K562 (cell line): ENCODE results near the gene PTPN20. TPM values are rescaled to one million over a fixed set of nuclear protein-coding genes. Genes with fewer than 3 reads are reported as not detected.
A peak's percentile ranks its signal among the peaks of the same experiment; 100 is the strongest.

Experiments
- ATAC-seq: fragments of 200-7000 bp; cut with Tn5 transposase; 3 replicates; pipeline ENCODE4 v1.9.1; 2020; ENCODE audit warnings: moderate library complexity
- BruUV-seq: library from RNA; stranded (reverse); fragments of 400-500 nt; replicated peaks from 2 replicates; lab custom pipeline; 2021; lab: Mats Ljungman, UMichigan
- CTCF ChIA-PET: fragments of 300-600 bp; formaldehyde crosslinking; extraction: SDS; loops from one replicate; lab custom pipeline; 2021; ENCODE audit warnings: low intra/inter-chr PET ratio; lab: Yijun Ruan, JAX
- POLR2A ChIA-PET: fragments of 300-600, 350-650 bp; sonication (Branson Sonifier 250); formaldehyde crosslinking; extraction: SDS; loops from one replicate; lab custom pipeline; 2021; ENCODE audit warnings: antibody characterized with exemption, inconsistent platforms; lab: Yijun Ruan, JAX
- DNase-seq, 4 experiments: peaks; one replicate each; pipeline versions ENCODE4 v3.0.0 to v3.0.0-alpha.2; 2011 to 2018; ENCODE audit warnings: low spot score in 3 of 4, mixed read lengths in 3 of 4; ENCODE audit errors: extremely low read depth in 1 of 4
- FAIRE-seq: peaks from 2 replicates; lab custom pipeline; 2011; peaks lifted over from hg19 to GRCh38; lab: Jason Lieb, UNC
- H2AFZ ChIP-seq: 2 replicates; pipeline ENCODE4 v1.6.0; 2011; ENCODE audit warnings: low read depth, low read length, control low read depth, inconsistent platforms
- H3K27ac ChIP-seq: fragments of 200-600 bp; 3 replicates; pipeline ENCODE4 v1.8.0; 2011; ENCODE audit warnings: low read depth, mild to moderate bottlenecking, control low read depth, inconsistent platforms, low read length, moderate library complexity, mixed read lengths; ENCODE audit errors: extremely low read depth
- H3K27me3 ChIP-seq, 2 experiments: fragments of 300-600 bp in 1 of 2; 2 replicates in 1 of 2; 3 replicates in 1 of 2; pipeline versions ENCODE4 v1.6.0 to v1.8.0; 2011; ENCODE audit warnings: inconsistent platforms in 2 of 2, low read length in 2 of 2, mild to moderate bottlenecking in 1 of 2, mixed read lengths in 1 of 2, moderate library complexity in 1 of 2; ENCODE audit not compliant: control insufficient read depth in 2 of 2, insufficient read depth in 2 of 2
- H3K36me3 ChIP-seq: fragments of 300-600 bp; 3 replicates; pipeline ENCODE4 v1.8.0; 2011; ENCODE audit warnings: mild to moderate bottlenecking, low read length, inconsistent platforms; ENCODE audit not compliant: control insufficient read depth, insufficient read depth
- H3K4me1 ChIP-seq, 2 experiments: fragments of 200-600 bp in 1 of 2; replicated peaks in 1 of 2; 2 replicates in 1 of 2; 3 replicates in 1 of 2; pipeline versions ENCODE4 v1.5.1 to v1.8.0; 2011; ENCODE audit warnings: inconsistent platforms in 2 of 2, low read length in 2 of 2, mild to moderate bottlenecking in 1 of 2, mixed read lengths in 1 of 2, moderate library complexity in 1 of 2; ENCODE audit not compliant: control insufficient read depth in 2 of 2, insufficient read depth in 2 of 2
- H3K4me2 ChIP-seq: 2 replicates; pipeline ENCODE4 v1.6.1; 2011; ENCODE audit warnings: low read length, control low read depth, inconsistent platforms, mixed read lengths; ENCODE audit not compliant: insufficient read depth
- H3K4me3 ChIP-seq: fragments of 200-600 bp; sonication (generic), shearing (Covaris generic); 2 replicates; pipeline ENCODE4 v1.5.1; 2016; ENCODE audit warnings: control low read depth, inconsistent platforms
- H3K79me2 ChIP-seq: fragments of 200-600 bp; 3 replicates; pipeline ENCODE4 v1.8.0; 2011; ENCODE audit warnings: low read length, inconsistent platforms; ENCODE audit not compliant: control insufficient read depth, insufficient read depth
- H3K9ac ChIP-seq, 2 experiments: 2 replicates each; pipeline versions ENCODE4 v1.6.0 to v1.6.1; 2011; ENCODE audit warnings: low read depth in 2 of 2, low read length in 2 of 2, control low read depth in 1 of 2, inconsistent platforms in 1 of 2, mild to moderate bottlenecking in 1 of 2, mixed read lengths in 1 of 2; ENCODE audit not compliant: insufficient read depth in 1 of 2
- H3K9me1 ChIP-seq: one replicate; pipeline ENCODE4 v1.6.0; 2011; ENCODE audit warnings: inconsistent platforms, mild to moderate bottlenecking, low read length, moderate library complexity; ENCODE audit not compliant: control insufficient read depth, insufficient read depth
- H3K9me3 ChIP-seq: replicated peaks from 2 replicates; pipeline ENCODE4 v1.5.1; 2011; ENCODE audit warnings: low read depth, low read length, inconsistent platforms; ENCODE audit not compliant: control insufficient read depth, insufficient read depth
- H4K20me1 ChIP-seq: replicated peaks from 2 replicates; pipeline ENCODE4 v1.6.1; 2011; ENCODE audit warnings: low read length, inconsistent platforms, mixed read lengths; ENCODE audit not compliant: control insufficient read depth, insufficient read depth
- BCL6 ChIP-seq: fragments of 250-450 bp; sonication (Bioruptor Pico); IDR thresholded peaks from 2 replicates; pipeline ENCODE4 v1.4.0; 2020
- CBFA2T2 ChIP-seq: fragments of 450-650 bp; conservative IDR thresholded peaks from 2 replicates; pipeline ENCODE4 v1.6.1; 2017; ENCODE audit warnings: mild to moderate bottlenecking
- CBFA2T3 ChIP-seq: fragments of 450-650 bp; IDR thresholded peaks from 2 replicates; pipeline ENCODE4 v1.6.1; 2017
- CEBPB ChIP-seq: fragments of 450-650 bp; IDR thresholded peaks from 2 replicates; pipeline ENCODE4 v1.6.1; 2016; ENCODE audit warnings: missing genetic modification characterization, missing compliant biosample characterization
- ELF1 ChIP-seq: fragments of 200-800 bp; sonication (Bioruptor generic); IDR thresholded peaks from 2 replicates; pipeline ENCODE4 v1.6.1; 2016; ENCODE audit warnings: missing genetic modification characterization, missing compliant biosample characterization
- GMEB1 ChIP-seq: fragments of 250-450 bp; sonication (Bioruptor Pico); IDR thresholded peaks from 2 replicates; pipeline ENCODE4 v1.4.0; 2020; ENCODE audit warnings: mild to moderate bottlenecking
- KDM1A ChIP-seq, 2 experiments: fragments of 450-650 bp; IDR thresholded peaks; 2 replicates each; pipeline ENCODE4 v1.6.1; 2016; ENCODE audit warnings: mild to moderate bottlenecking in 2 of 2
- NR2F6 ChIP-seq: fragments of 450-650 bp; formaldehyde crosslinking; IDR thresholded peaks from 2 replicates; pipeline ENCODE4 v1.4.0; 2020; ENCODE audit warnings: mild to moderate bottlenecking
- RBFOX2 ChIP-seq: fragments of 200-400 bp; formaldehyde crosslinking; IDR thresholded peaks from 2 replicates; pipeline ENCODE4 v1.6.1; 2017; ENCODE audit warnings: low read depth, mild to moderate bottlenecking, low read length, moderate library complexity
- RFX7 ChIP-seq: fragments of 250-450 bp; sonication (Bioruptor Pico); IDR thresholded peaks from 2 replicates; pipeline ENCODE4 v1.5.1; 2021; ENCODE audit warnings: mild to moderate bottlenecking
- TAL1 ChIP-seq: fragments of 450-650 bp; IDR thresholded peaks from 2 replicates; pipeline ENCODE4 v1.6.1; 2016; ENCODE audit warnings: mild to moderate bottlenecking
- TSC22D4 ChIP-seq: fragments of 450-650 bp; IDR thresholded peaks from 2 replicates; pipeline ENCODE4 v1.6.1; 2016; ENCODE audit warnings: missing genetic modification characterization, missing biosample characterization, control low read depth
- ZFP36 ChIP-seq: fragments of 150-350 bp; IDR thresholded peaks from 2 replicates; pipeline ENCODE4 v1.6.1; 2018; ENCODE audit warnings: low read length, low read depth; ENCODE audit not compliant: partially characterized antibody
- WGBS: fragments of 100-300 bp; shearing (Covaris generic); methylation state at CpG from one replicate; pipeline ENCODE4 v1.1.6; 2016; ENCODE audit warnings: low coverage, mixed read lengths; ENCODE audit not compliant: insufficient coverage; ENCODE audit errors: missing lambda C conversion rate; 5-methylcytosine and 5-hydroxymethylcytosine counted together
- in situ Hi-C: fragments of 300-500 bp; cut with MboI; formaldehyde crosslinking; loops from 4 replicates; pipeline ENCODE4 v1.15.0; 2018; ENCODE audit warnings: inconsistent platforms, mixed read lengths
- intact Hi-C: fragments of 100-400 bp; cut with micrococcal nuclease; formaldehyde crosslinking; loops from 2 replicates; pipeline ENCODE4 v1.14.2; 2022
- polyA plus RNA-seq, 8 experiments: library from polyadenylated mRNA; depleted of rRNA in 4 of 8; stranded (reverse) in 5 of 8; unstranded in 3 of 8; fragments of >200 nt; fragmentation: Nextera tagmentation in 2 of 8; fragmentation: Illumina TruSeq in 1 of 8; extraction: Ambion mirVana in 2 of 8; extraction: Trizol in 1 of 8; gene quantifications; 2 replicates each; pipeline versions ENCODE4 v1.2.1 to v1.2.3, GENCODE V29; 2011 to 2014; ENCODE audit warnings: inconsistent platforms in 1 of 8, missing spikeins in 1 of 8
- total RNA-seq, 7 experiments: library from RNA; depleted of rRNA in 6 of 7; stranded (reverse); fragments of >200 nt in 6 of 7; fragmentation: Illumina TruSeq in 2 of 7; extraction: Trizol in 2 of 7; gene quantifications; 2 replicates each; pipeline versions ENCODE4 v1.2.1 to v1.2.3, GENCODE V29; 2011 to 2021; ENCODE audit warnings: low replicate concordance in 1 of 7
- TF ChIP-seq, protein P1 (sequence below): fragments of 450-650 bp; IDR thresholded peaks from 2 replicates; pipeline ENCODE4 v1.6.1; 2016; ENCODE audit warnings: mild to moderate bottlenecking

The PTPN20 gene
- total and polyA plus RNA-seq, 9 of the 15 experiments (the other 6 are each of a cell fraction or from before 2014, with no cell fraction given): 0.03 to 0.18 (median 0.10) TPM; not detected in 6

DNA sequence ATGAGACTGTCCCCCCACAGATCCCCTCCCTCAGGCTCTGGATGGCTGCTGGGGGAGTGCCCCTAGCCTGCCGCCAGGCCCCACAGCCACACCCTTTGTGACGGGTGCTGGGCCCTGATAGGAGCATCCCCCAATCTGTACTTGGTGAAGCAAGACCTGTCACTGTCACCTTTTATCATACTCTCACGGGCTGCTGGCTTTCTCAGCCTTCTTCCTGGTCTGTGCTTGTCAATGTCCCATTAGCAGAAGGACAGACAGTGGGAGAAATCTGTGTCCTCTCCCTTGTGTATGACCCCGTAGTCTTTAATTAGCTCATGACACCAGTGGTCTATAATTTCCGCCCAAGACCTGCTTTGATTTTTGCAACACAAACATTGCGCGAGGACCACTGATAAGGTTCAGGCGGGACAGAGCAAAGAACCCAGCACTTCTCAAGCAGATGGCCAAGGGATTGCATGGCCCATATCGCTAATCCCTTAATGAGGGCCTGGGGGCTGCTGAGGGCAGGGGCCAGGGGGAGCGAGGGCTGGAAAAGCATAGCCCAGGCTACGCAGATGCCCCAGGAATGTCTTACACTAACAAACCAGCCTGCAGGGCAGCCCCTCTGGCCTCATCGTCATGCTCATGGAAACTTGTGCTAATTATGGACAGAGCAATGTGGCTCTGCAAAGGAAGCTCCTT lies 127.8 kb downstream of the PTPN20 start:
- WGBS: 1% methylated on average over 12 of the region's 12 CpGs

More for the DNA sequence above, 127.8 kb downstream of the PTPN20 start:
- no peak overlapping the region for H3K27ac ChIP-seq
- no peak overlapping the region for H3K4me3 ChIP-seq
- BruUV-seq: no TSS peak
- POLR2A ChIA-PET: interaction anchor here (1.6 kb wide), 1 partner anchor 9 kb away, joined by 3 read pairs; no protein-coding TSS in a partner anchor
- peaks cover 11% of the 10 kb centered on the region for H4K20me1 ChIP-seq
- no peaks in the 10 kb centered on the region for H3K9me3 ChIP-seq
- H3K4me1 ChIP-seq: no peaks in the 10 kb centered on the region; a peak in 2 of 5 replicates
- no peaks in the 10 kb centered on the region for H3K79me2 ChIP-seq
- TF ChIP-seq TAL1 (peak; percentile 35; the same call in 1 of the 2 replicates), KDM1A (IDR thresholded peaks at IDR 0.05) (peak in 1 of 2 experiments; percentile 45; a peak in 1 of 4 replicates), ELF1 (tag) (no peak), GMEB1 (CRISPR knock-in tag) (no peak), BCL6 (CRISPR knock-in tag) (no peak), CBFA2T3 (peak; percentile 60), ZFP36 (peak; percentile 40), CBFA2T2 (peak; percentile 14; the same call in 1 of the 2 replicates), NR2F6 (CRISPR knock-in tag) (no peak), RFX7 (no peak), RBFOX2 (no peak), CEBPB (0 out of 2 replicates have a peak, but pooled peaks have one; percentile 27), TSC22D4 (tag) (no peak)
- TF ChIP-seq, protein P1, sequence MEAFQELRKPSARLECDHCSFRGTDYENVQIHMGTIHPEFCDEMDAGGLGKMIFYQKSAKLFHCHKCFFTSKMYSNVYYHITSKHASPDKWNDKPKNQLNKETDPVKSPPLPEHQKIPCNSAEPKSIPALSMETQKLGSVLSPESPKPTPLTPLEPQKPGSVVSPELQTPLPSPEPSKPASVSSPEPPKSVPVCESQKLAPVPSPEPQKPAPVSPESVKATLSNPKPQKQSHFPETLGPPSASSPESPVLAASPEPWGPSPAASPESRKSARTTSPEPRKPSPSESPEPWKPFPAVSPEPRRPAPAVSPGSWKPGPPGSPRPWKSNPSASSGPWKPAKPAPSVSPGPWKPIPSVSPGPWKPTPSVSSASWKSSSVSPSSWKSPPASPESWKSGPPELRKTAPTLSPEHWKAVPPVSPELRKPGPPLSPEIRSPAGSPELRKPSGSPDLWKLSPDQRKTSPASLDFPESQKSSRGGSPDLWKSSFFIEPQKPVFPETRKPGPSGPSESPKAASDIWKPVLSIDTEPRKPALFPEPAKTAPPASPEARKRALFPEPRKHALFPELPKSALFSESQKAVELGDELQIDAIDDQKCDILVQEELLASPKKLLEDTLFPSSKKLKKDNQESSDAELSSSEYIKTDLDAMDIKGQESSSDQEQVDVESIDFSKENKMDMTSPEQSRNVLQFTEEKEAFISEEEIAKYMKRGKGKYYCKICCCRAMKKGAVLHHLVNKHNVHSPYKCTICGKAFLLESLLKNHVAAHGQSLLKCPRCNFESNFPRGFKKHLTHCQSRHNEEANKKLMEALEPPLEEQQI: no peak
- H3K9ac ChIP-seq: no peak overlapping the region
- H3K27me3 ChIP-seq: peaks cover 9 to 81% of the 10 kb centered on the region in 2 experiments; a peak in 4 of 5 replicates
- intact Hi-C loops: no loop called here
- DNase-seq: peak in 3 of 4 experiments; percentile 16 to 61 (median 50)
- no peak overlapping the region for H2AFZ ChIP-seq
- ATAC-seq: peak; percentile 56
- H3K9me1 ChIP-seq: no peaks in the 10 kb centered on the region
- FAIRE-seq: peak; percentile 70
- no peaks in the 10 kb centered on the region for H3K36me3 ChIP-seq
- in situ Hi-C loops: loop anchor here (10.0 kb wide), 1 partner anchor 276 kb away; no protein-coding TSS in a partner anchor
- no peak overlapping the region for H3K4me2 ChIP-seq
- CTCF ChIA-PET: interaction anchor here (1.1 kb wide), 1 partner anchor 9 kb away, joined by 3 read pairs; no protein-coding TSS in a partner anchor
